ENCODE results near the gene ATG13. TPM values are rescaled to one million over a fixed set of nuclear protein-coding genes. Genes with fewer than 3 reads are reported as not detected.

Gene ATG13
- total and polyA plus RNA-seq, 4 donors, result 40.7 to 74.0 (median 69.8) TPM

DNA sequence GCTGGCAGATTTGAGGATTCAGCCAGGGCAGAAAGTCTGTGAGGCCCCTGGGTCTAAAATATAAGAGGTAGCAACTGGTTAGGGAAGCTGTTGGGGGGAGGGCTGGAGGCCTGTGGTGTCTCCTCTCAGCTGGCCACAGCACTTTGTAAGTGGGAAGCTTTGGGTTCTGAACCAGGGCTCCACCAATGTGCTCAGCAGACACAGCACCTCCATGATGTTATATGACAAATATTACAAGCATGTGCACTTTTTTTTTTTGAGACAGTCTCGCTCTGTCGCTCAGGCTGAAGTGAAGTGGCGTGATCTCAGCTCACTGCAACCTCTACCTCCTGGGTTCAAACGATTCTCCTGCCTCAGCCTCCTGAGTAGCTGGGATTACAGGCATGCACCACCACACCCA lies 75.1 kb downstream of the ATG13 start:
- 100% methylated on average over 1 of the region's 4 CpGs for WGBS (ENCODE audit: insufficient coverage)
- H3K4me1 ChIP-seq (ENCODE audit: control insufficient read depth, insufficient read depth, low read length), result peaks cover 46% of the 10 kb centered on the region
- no peak overlapping the region for H3K27ac ChIP-seq (ENCODE audit: low read depth, low read length)
- H3K36me3 ChIP-seq (ENCODE audit: control insufficient read depth, insufficient read depth, low read length), result peaks cover 68% of the 10 kb centered on the region
- no peak overlapping the region for H3K4me3 ChIP-seq (ENCODE audit: low read depth, low read length)
- H3K27me3 ChIP-seq (ENCODE audit: control insufficient read depth, insufficient read depth, low read length), result no peaks in the 10 kb centered on the region
- no peaks in the 10 kb centered on the region for H3K9me3 ChIP-seq (ENCODE audit: control insufficient read depth, insufficient read depth, low read length)
- no peak for DNase-seq (ENCODE audit: low read depth in 4 of 6, low spot score in 6 of 6)

DNA sequence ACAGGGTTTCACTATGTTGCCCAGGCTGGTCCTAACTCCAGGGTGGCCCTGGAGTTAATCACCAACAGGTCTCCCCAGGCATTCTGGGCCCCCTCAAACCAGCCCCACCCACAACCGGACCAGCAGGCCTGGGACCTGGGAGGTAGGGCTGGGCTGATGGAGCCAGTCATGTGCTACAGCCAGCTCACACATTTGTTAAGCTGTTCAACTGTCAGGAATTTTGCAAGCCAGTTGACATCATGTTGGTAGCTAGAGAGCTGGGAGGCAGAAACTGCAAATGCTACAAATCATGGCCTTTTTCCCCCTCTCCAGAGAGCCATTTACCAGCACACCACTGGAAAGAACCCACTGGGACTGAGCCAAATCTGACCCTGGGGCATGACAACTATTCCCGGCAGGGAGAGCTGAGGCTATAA lies 76.3 kb downstream of the ATG13 start:
- 82% methylated on average over 1 of the region's 2 CpGs for WGBS (ENCODE audit: insufficient coverage)
- Histone ChIP-seq H3K4me1 (ENCODE audit: control insufficient read depth, insufficient read depth, low read length) (peaks cover 51% of the 10 kb centered on the region), H3K4me3 (ENCODE audit: low read depth, low read length) (no peak overlapping the region), H3K36me3 (ENCODE audit: control insufficient read depth, insufficient read depth, low read length) (peaks cover 60% of the 10 kb centered on the region), H3K27me3 (ENCODE audit: control insufficient read depth, insufficient read depth, low read length) (no peaks in the 10 kb centered on the region), H3K9me3 (ENCODE audit: control insufficient read depth, insufficient read depth, low read length) (no peaks in the 10 kb centered on the region), H3K27ac (ENCODE audit: low read depth, low read length) (peak overlapping the region; percentile 40)
- peak in 1 of 6 donors; percentile 47 for DNase-seq (ENCODE audit: low read depth in 4 of 6, low spot score in 6 of 6)

DNA sequence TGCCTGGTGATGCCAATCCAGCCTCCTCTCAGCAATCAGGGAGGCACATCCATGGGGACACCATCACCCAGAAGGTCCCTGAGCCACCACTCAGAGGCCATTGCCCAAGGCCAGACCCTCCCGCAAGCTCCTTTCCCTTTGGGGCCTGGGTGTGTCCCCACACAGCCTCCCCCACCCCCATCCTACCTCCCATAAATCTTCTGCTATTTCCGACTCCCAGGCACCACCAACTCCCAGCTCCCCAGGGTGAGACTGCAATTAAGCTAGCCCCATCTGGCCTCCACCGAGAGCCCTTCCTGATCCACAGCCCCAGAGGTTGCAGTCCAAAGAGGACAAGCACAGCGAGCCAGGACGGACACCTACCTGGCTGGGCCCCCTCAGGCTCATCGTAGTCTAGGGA lies 76.7 kb downstream of the ATG13 start:
- WGBS (ENCODE audit: insufficient coverage), result 69% methylated on average over 5 of the region's 6 CpGs
- DNase-seq (ENCODE audit: low read depth in 4 of 6, low spot score in 6 of 6), result no peak

DNA sequence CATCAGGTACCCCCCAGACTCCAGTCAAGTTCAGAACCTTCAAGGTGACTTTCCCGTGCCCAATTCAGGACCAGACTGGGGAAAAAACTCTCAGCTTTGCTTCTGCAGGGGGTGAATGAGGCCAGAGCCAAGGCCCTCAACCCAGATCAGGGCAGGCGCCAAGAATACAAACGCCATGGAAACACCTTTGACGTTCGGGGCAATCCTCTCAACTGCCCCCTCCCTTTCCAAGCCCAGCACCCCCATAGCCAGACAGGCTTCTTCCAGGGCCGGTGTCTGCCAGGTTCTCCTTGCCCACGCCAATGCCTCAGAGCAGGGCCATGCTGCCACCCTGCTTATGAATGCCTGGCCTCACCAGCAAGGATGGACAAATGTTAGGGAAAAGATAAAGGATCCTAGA lies 77.3 kb downstream of the ATG13 start:
- Histone ChIP-seq H3K4me1 (ENCODE audit: control insufficient read depth, insufficient read depth, low read length) (peaks cover 59% of the 10 kb centered on the region), H3K9me3 (ENCODE audit: control insufficient read depth, insufficient read depth, low read length) (no peaks in the 10 kb centered on the region), H3K27ac (ENCODE audit: low read depth, low read length) (no peak overlapping the region), H3K36me3 (ENCODE audit: control insufficient read depth, insufficient read depth, low read length) (peaks cover 60% of the 10 kb centered on the region), H3K4me3 (ENCODE audit: low read depth, low read length) (no peak overlapping the region), H3K27me3 (ENCODE audit: control insufficient read depth, insufficient read depth, low read length) (no peaks in the 10 kb centered on the region)
- DNase-seq (ENCODE audit: low read depth in 4 of 6, low spot score in 6 of 6), result no peak
- 81% methylated on average over 7 of the region's 7 CpGs for WGBS (ENCODE audit: insufficient coverage)

More for the DNA sequence above, 76.7 kb downstream of the ATG13 start:
- H3K27ac ChIP-seq (ENCODE audit: low read depth, low read length), result no peak overlapping the region
- H3K36me3 ChIP-seq (ENCODE audit: control insufficient read depth, insufficient read depth, low read length), result peaks cover 60% of the 10 kb centered on the region
- no peaks in the 10 kb centered on the region for H3K9me3 ChIP-seq (ENCODE audit: control insufficient read depth, insufficient read depth, low read length)
- H3K27me3 ChIP-seq (ENCODE audit: control insufficient read depth, insufficient read depth, low read length), result no peaks in the 10 kb centered on the region
- no peak overlapping the region for H3K4me3 ChIP-seq (ENCODE audit: low read depth, low read length)
- H3K4me1 ChIP-seq (ENCODE audit: control insufficient read depth, insufficient read depth, low read length), result peaks cover 53% of the 10 kb centered on the region

DNA sequence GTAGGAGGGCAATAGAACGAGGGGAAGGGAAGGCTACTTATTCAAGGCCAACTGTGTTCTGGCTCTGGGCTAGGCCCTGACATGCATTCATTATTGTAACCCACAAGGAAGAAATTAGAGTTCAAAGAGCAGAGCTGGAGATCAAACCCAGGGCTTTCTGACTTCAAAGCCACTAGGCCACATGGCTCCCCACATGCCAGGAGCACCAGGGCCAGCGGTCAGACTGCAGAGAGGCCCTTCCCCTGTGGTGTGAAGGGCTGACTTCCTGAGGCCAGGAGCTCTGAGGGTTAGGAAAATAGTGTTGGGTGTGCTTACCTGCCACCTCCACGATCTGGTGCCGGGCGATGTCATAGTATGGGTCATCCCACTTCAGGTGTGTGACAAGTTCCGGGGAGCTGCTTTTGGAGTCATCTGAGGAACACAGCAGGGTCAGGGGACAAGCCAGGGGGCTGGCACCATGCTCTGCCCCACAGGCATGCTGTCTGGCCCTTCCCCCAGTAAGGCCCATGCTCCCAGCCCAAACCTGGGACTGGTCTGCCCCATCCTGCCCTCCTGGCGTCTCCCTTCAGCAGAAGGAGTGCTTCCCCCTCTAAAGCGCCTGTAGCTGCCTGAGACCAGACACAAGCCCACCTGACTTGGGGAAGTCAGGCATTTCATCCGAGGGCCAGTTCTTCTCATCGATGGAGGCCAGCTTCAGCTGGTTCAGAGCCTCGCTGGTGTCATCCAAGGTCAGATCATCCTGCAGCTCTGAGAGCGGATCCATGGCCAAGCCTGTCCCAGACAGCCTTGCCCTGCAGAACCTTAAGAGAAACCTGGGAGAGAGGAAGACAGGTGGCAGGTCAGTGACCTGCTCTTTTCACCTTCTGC lies 78.2 kb downstream of the ATG13 start:
- Histone ChIP-seq H3K4me3 (ENCODE audit: low read depth, low read length) (no peak overlapping the region), H3K9me3 (ENCODE audit: control insufficient read depth, insufficient read depth, low read length) (no peaks in the 10 kb centered on the region), H3K27ac (ENCODE audit: low read depth, low read length) (no peak overlapping the region), H3K4me1 (ENCODE audit: control insufficient read depth, insufficient read depth, low read length) (peaks cover 63% of the 10 kb centered on the region), H3K27me3 (ENCODE audit: control insufficient read depth, insufficient read depth, low read length) (no peaks in the 10 kb centered on the region), H3K36me3 (ENCODE audit: control insufficient read depth, insufficient read depth, low read length) (peaks cover 56% of the 10 kb centered on the region)
- DNase-seq (ENCODE audit: low read depth in 4 of 6, low spot score in 6 of 6), result no peak
- WGBS (ENCODE audit: insufficient coverage), result 89% methylated on average over 11 of the region's 12 CpGs

DNA sequence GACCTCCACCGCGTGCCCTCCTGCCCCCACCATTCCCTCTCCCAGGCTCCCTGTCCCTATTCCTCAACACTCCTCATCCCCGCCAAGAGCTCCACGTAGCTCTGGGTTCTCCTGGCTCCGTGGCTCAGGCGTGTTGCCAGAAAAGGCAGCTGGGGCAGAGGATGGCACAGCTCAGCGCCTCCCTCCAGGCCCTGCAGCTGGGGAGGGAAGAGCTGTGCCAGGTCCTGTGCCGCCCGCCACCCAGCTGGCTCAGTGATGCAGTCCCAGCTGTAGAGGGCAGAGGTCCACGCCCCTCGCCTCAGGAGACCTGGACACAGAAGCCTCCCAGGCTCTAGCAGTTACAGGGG lies 78.8 kb downstream of the ATG13 start:
- peak in 2 of 6 donors; percentile 43 to 71 for DNase-seq (ENCODE audit: low read depth in 4 of 6, low spot score in 6 of 6)
- H3K4me1 ChIP-seq (ENCODE audit: control insufficient read depth, insufficient read depth, low read length), result peaks cover 64% of the 10 kb centered on the region

DNA sequence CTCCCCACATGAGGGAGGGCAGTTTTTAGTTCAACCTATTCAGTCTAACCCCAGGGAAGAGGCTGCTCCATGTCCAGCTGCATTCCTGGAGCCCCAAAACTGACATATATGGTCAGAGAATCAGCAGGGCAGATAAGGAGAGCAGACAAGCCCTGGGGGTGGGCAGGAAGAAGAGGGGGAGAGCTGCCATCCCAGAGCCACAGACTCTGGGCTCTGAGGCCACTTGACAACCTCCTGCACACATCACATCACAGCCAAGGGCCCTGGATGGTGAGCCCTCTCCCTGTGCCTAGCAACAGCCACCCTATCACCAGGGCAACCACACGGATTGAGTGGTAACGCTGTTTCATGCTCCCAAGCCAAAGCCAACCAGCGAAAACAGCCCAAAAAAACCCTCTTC lies 80.0 kb downstream of the ATG13 start:
- DNase-seq (ENCODE audit: low read depth in 4 of 6, low spot score in 6 of 6), result peak in 3 of 6 donors; percentile 42 to 78 (median 61)
- 43% methylated on average over 3 of the region's 3 CpGs for WGBS (ENCODE audit: insufficient coverage)
- H3K9me3 ChIP-seq (ENCODE audit: control insufficient read depth, insufficient read depth, low read length), result no peaks in the 10 kb centered on the region
- no peak overlapping the region for H3K4me3 ChIP-seq (ENCODE audit: low read depth, low read length)
- peaks cover 71% of the 10 kb centered on the region for H3K4me1 ChIP-seq (ENCODE audit: control insufficient read depth, insufficient read depth, low read length)
- H3K36me3 ChIP-seq (ENCODE audit: control insufficient read depth, insufficient read depth, low read length), result peaks cover 46% of the 10 kb centered on the region
- no peaks in the 10 kb centered on the region for H3K27me3 ChIP-seq (ENCODE audit: control insufficient read depth, insufficient read depth, low read length)
- peak overlapping the region; percentile 69 for H3K27ac ChIP-seq (ENCODE audit: low read depth, low read length)

More for the DNA sequence above, 78.8 kb downstream of the ATG13 start:
- no peaks in the 10 kb centered on the region for H3K27me3 ChIP-seq (ENCODE audit: control insufficient read depth, insufficient read depth, low read length)
- no peak overlapping the region for H3K27ac ChIP-seq (ENCODE audit: low read depth, low read length)
- 49% methylated on average over 10 of the region's 11 CpGs for WGBS (ENCODE audit: insufficient coverage)
- no peaks in the 10 kb centered on the region for H3K9me3 ChIP-seq (ENCODE audit: control insufficient read depth, insufficient read depth, low read length)
- no peak overlapping the region for H3K4me3 ChIP-seq (ENCODE audit: low read depth, low read length)
- H3K36me3 ChIP-seq (ENCODE audit: control insufficient read depth, insufficient read depth, low read length), result peaks cover 52% of the 10 kb centered on the region

DNA sequence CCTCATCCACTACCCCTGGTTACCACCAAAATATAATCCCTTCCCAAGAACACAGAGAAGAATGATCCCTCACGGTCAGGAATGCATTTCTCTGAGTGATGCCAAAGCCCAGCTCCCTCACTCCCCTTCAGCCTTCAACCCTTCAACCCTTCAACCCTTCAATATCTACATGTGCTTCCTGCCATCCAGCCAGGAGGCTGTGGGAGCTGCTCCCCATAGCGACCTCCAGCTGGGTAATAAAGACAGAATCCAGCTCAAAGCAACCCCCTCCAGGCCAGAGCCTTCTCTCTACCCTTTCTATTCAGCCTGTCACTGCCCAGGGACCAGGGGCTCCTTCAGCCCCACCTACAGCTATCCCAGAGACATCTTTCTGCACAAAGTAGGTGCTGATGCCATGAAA lies 80.4 kb downstream of the ATG13 start:
- no peak for DNase-seq (ENCODE audit: low read depth in 4 of 6, low spot score in 6 of 6)
- Histone ChIP-seq H3K9me3 (ENCODE audit: control insufficient read depth, insufficient read depth, low read length) (no peaks in the 10 kb centered on the region), H3K4me1 (ENCODE audit: control insufficient read depth, insufficient read depth, low read length) (peaks cover 71% of the 10 kb centered on the region), H3K36me3 (ENCODE audit: control insufficient read depth, insufficient read depth, low read length) (peaks cover 49% of the 10 kb centered on the region), H3K27me3 (ENCODE audit: control insufficient read depth, insufficient read depth, low read length) (no peaks in the 10 kb centered on the region), H3K27ac (ENCODE audit: low read depth, low read length) (peak overlapping the region; percentile 69), H3K4me3 (ENCODE audit: low read depth, low read length) (no peak overlapping the region)
- 26% methylated on average over 2 of the region's 2 CpGs for WGBS (ENCODE audit: insufficient coverage)

DNA sequence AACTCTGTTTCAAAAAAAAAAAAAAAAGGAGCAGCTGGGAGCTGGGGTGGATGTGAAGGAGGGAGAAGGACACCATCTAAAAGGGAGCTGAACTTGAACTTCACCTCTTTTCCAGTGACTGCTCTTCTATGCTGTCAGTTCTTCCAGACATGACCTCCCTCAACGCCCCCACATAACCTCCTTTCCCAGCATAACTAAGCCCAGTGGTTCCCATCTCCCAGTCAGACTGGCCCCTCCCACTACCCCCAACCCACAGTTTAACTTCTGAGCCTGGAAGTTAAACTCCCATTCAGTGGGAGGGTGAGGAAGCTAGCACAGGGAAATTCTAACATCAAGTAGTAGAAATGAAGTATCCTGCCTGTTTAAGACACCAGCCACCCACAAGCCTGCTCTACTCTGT lies 81.2 kb downstream of the ATG13 start:
- no peak overlapping the region for H3K27ac ChIP-seq (ENCODE audit: low read depth, low read length)
- no peaks in the 10 kb centered on the region for H3K27me3 ChIP-seq (ENCODE audit: control insufficient read depth, insufficient read depth, low read length)
- peaks cover 48% of the 10 kb centered on the region for H3K36me3 ChIP-seq (ENCODE audit: control insufficient read depth, insufficient read depth, low read length)
- no peak overlapping the region for H3K4me3 ChIP-seq (ENCODE audit: low read depth, low read length)
- peaks cover 69% of the 10 kb centered on the region for H3K4me1 ChIP-seq (ENCODE audit: control insufficient read depth, insufficient read depth, low read length)
- WGBS (ENCODE audit: insufficient coverage), result no CpG with 5 or more reads among the region's 1 CpG
- DNase-seq (ENCODE audit: low read depth in 4 of 6, low spot score in 6 of 6), result no peak
- no peaks in the 10 kb centered on the region for H3K9me3 ChIP-seq (ENCODE audit: control insufficient read depth, insufficient read depth, low read length)

Measured in spinal cord (tissue), 10 donors.